Measurements from ENCODE around the gene TMEM266.

GRCh38 chr15:76105391-76105790 is 45.6 kb downstream of the TMEM266 start:
- TF ChIP-seq CTCF (IDR thresholded peaks at IDR 0.05) = no peak
- no peak for TF ChIP-seq POLR2AphosphoS5 (IDR thresholded peaks at IDR 0.05)
- no peak for TF ChIP-seq POLR2A (IDR thresholded peaks at IDR 0.05)
- no peak for TF ChIP-seq EP300 (IDR thresholded peaks at IDR 0.05)

Measured in stomach (tissue), 4 donors.